Measurements from ENCODE around the gene TM4SF18.

TM4SF18 gene

DNA sequence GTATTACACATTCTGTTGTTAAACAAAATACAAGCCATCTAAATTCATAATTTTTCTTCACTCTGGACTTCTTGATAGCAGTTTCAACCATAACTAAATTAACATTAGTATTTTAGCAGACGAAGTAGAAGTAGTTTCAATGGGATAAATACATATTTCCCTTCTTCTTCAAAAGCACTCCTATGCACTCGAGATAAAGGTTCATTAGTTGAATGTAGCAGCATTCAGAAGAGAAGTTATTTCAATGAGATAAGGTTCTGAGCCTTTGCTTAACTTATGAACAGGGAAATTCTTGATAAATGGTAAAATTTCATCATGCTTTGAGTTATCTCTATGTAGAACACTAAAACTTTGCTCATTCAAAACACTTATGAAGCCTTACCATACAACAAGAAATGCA is 11.8 kb downstream of the TM4SF18 start:
- Histone ChIP-seq H3K4me1 (ENCODE audit: insufficient read depth, insufficient read length) (no peaks in the 10 kb centered on the region), H3K36me3 (ENCODE audit: insufficient read depth, insufficient read length, low read length) (no peaks in the 10 kb centered on the region), H3K9ac (ENCODE audit: insufficient read length, low read depth) (no peak overlapping the region), H3K9me3 (ENCODE audit: insufficient read depth, low read length) (no peaks in the 10 kb centered on the region), H3K27me3 (ENCODE audit: insufficient read depth, insufficient read length) (no peaks in the 10 kb centered on the region), H3K4me3 (ENCODE audit: insufficient read length, low read depth) (no peak overlapping the region)
- DNase-seq (ENCODE audit: low read depth, low spot score) = no peak
- no peak for TF ChIP-seq ZNF274 (IDR thresholded peaks at IDR 0.05; ENCODE audit: low read depth, low read length)
- no peak for TF ChIP-seq YY1 (IDR thresholded peaks at IDR 0.05; ENCODE audit: insufficient read depth, insufficient read length)
- TF ChIP-seq SUZ12 (IDR thresholded peaks at IDR 0.05; ENCODE audit: extremely low read depth, insufficient read depth, insufficient read length) = no peak

GRCh38 chr3:149321136-149321535 is 12.3 kb downstream of the TM4SF18 start:
- Histone ChIP-seq H3K4me1 (ENCODE audit: insufficient read depth, insufficient read length) (no peaks in the 10 kb centered on the region), H3K9me3 (ENCODE audit: insufficient read depth, low read length) (no peaks in the 10 kb centered on the region), H3K27me3 (ENCODE audit: insufficient read depth, insufficient read length) (no peaks in the 10 kb centered on the region), H3K36me3 (ENCODE audit: insufficient read depth, insufficient read length, low read length) (no peaks in the 10 kb centered on the region), H3K4me3 (ENCODE audit: insufficient read length, low read depth) (no peak overlapping the region), H3K9ac (ENCODE audit: insufficient read length, low read depth) (no peak overlapping the region)
- no peak for DNase-seq (ENCODE audit: low read depth, low spot score)
- no peak for TF ChIP-seq ZNF274 (IDR thresholded peaks at IDR 0.05; ENCODE audit: low read depth, low read length)
- no peak for TF ChIP-seq SUZ12 (IDR thresholded peaks at IDR 0.05; ENCODE audit: extremely low read depth, insufficient read depth, insufficient read length)
- no peak for TF ChIP-seq YY1 (IDR thresholded peaks at IDR 0.05; ENCODE audit: insufficient read depth, insufficient read length)

- Histone ChIP-seq H3K9me3 (ENCODE audit: insufficient read depth, low read length) (no peaks in the 10 kb centered on the region), H3K4me1 (ENCODE audit: insufficient read depth, insufficient read length) (no peaks in the 10 kb centered on the region), H3K36me3 (ENCODE audit: insufficient read depth, insufficient read length, low read length) (no peaks in the 10 kb centered on the region), H3K9ac (ENCODE audit: insufficient read length, low read depth) (no peak overlapping the region), H3K4me3 (ENCODE audit: insufficient read length, low read depth) (no peak overlapping the region), H3K27me3 (ENCODE audit: insufficient read depth, insufficient read length) (no peaks in the 10 kb centered on the region)
- DNase-seq (ENCODE audit: low read depth, low spot score) = no peak
- TF ChIP-seq ZNF274 (IDR thresholded peaks at IDR 0.05; ENCODE audit: low read depth, low read length) = no peak
- no peak for TF ChIP-seq YY1 (IDR thresholded peaks at IDR 0.05; ENCODE audit: insufficient read depth, insufficient read length)
- TF ChIP-seq SUZ12 (IDR thresholded peaks at IDR 0.05; ENCODE audit: extremely low read depth, insufficient read depth, insufficient read length) = no peak
Measured at GRCh38 chr3:149319750-149320149, 13.7 kb downstream of the TM4SF18 start.

GRCh38 chr3:149317072-149317471 is 16.4 kb downstream of the TM4SF18 start:
- H3K4me1 ChIP-seq (ENCODE audit: insufficient read depth, insufficient read length) = no peaks in the 10 kb centered on the region
- TF ChIP-seq SUZ12 (IDR thresholded peaks at IDR 0.05; ENCODE audit: extremely low read depth, insufficient read depth, insufficient read length) (no peak), ZNF274 (IDR thresholded peaks at IDR 0.05; ENCODE audit: low read depth, low read length) (no peak), YY1 (IDR thresholded peaks at IDR 0.05; ENCODE audit: insufficient read depth, insufficient read length) (no peak)
- H3K9me3 ChIP-seq (ENCODE audit: insufficient read depth, low read length) = no peaks in the 10 kb centered on the region
- H3K9ac ChIP-seq (ENCODE audit: insufficient read length, low read depth) = no peak overlapping the region
- no peak for DNase-seq (ENCODE audit: low read depth, low spot score)
- H3K27me3 ChIP-seq (ENCODE audit: insufficient read depth, insufficient read length) = no peaks in the 10 kb centered on the region
- no peaks in the 10 kb centered on the region for H3K36me3 ChIP-seq (ENCODE audit: insufficient read depth, insufficient read length, low read length)
- H3K4me3 ChIP-seq (ENCODE audit: insufficient read length, low read depth) = no peak overlapping the region

DNA sequence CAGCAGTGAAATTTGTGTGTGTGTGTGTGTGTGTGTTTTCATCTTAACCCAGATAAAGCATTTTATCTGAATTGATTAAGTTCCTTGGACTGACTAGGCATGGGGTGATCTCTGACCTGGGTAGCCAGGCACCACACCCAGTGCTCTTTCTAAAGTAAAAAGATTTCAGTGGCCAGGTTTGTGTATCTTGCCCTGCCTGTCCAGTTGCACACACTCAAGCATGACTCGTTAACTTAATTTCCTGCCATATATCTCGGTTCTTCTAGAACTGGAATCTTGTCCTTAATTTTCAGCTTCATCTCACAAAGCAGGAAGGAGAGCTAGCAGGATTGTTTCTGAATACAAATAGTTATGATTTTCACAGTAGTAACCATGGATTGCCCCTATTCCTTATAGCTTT is 17.0 kb downstream of the TM4SF18 start:
- H3K9ac ChIP-seq (ENCODE audit: insufficient read length, low read depth) = no peak overlapping the region
- H3K36me3 ChIP-seq (ENCODE audit: insufficient read depth, insufficient read length, low read length) = no peaks in the 10 kb centered on the region
- no peak overlapping the region for H3K4me3 ChIP-seq (ENCODE audit: insufficient read length, low read depth)
- DNase-seq (ENCODE audit: low read depth, low spot score) = no peak
- H3K9me3 ChIP-seq (ENCODE audit: insufficient read depth, low read length) = no peaks in the 10 kb centered on the region
- no peaks in the 10 kb centered on the region for H3K27me3 ChIP-seq (ENCODE audit: insufficient read depth, insufficient read length)
- H3K4me1 ChIP-seq (ENCODE audit: insufficient read depth, insufficient read length) = no peaks in the 10 kb centered on the region
- TF ChIP-seq SUZ12 (IDR thresholded peaks at IDR 0.05; ENCODE audit: extremely low read depth, insufficient read depth, insufficient read length) = no peak
- TF ChIP-seq ZNF274 (IDR thresholded peaks at IDR 0.05; ENCODE audit: low read depth, low read length) = no peak
- TF ChIP-seq YY1 (IDR thresholded peaks at IDR 0.05; ENCODE audit: insufficient read depth, insufficient read length) = no peak

- Histone ChIP-seq H3K4me3 (ENCODE audit: insufficient read length, low read depth) (no peak overlapping the region), H3K9me3 (ENCODE audit: insufficient read depth, low read length) (no peaks in the 10 kb centered on the region), H3K27me3 (ENCODE audit: insufficient read depth, insufficient read length) (no peaks in the 10 kb centered on the region), H3K4me1 (ENCODE audit: insufficient read depth, insufficient read length) (no peaks in the 10 kb centered on the region), H3K36me3 (ENCODE audit: insufficient read depth, insufficient read length, low read length) (no peaks in the 10 kb centered on the region), H3K9ac (ENCODE audit: insufficient read length, low read depth) (no peak overlapping the region)
- DNase-seq (ENCODE audit: low read depth, low spot score) = no peak
- TF ChIP-seq SUZ12 (IDR thresholded peaks at IDR 0.05; ENCODE audit: extremely low read depth, insufficient read depth, insufficient read length) (no peak), YY1 (IDR thresholded peaks at IDR 0.05; ENCODE audit: insufficient read depth, insufficient read length) (no peak)
Measured at GRCh38 chr3:149315694-149316093, 17.7 kb downstream of the TM4SF18 start.

DNA sequence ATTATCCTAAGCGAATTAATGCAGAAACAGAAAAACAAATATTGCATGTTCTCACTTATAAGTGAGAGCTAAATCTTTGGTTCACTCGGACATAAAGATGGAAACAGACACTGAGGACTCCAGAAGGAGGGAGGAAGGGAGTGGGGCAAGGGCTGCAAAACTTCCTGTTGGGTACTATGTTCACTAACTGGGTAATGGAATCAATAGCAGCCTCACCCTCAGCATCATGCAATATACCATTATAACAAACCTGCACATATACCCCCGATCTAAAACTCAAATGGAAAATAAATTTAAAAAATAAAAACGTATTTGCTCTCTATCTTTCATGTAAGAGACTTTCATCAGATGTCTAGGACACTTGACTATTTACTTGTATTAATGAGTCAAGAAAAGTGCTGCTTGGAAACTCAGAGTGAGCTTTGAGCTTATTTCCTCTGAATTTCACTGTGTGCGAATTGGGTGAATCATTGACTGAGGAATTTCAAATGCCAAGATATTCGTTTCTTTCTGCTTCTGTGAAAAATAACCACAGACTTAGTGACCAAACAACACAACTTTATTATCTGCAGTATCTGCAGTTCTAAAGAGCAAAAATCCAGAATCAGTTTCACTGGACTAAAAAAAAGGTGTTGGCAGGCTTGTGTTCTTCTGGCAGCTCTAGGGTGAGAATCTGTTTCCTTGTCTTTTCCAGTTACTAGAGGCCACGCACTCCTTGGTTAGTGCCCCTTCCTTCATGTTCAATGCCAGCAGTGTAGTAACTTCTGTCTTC is 18.4 kb downstream of the TM4SF18 start:
- no peak overlapping the region for H3K9ac ChIP-seq (ENCODE audit: insufficient read length, low read depth)
- no peak for DNase-seq (ENCODE audit: low read depth, low spot score)
- no peaks in the 10 kb centered on the region for H3K4me1 ChIP-seq (ENCODE audit: insufficient read depth, insufficient read length)

More for the DNA sequence above, 18.4 kb downstream of the TM4SF18 start:
- H3K4me3 ChIP-seq (ENCODE audit: insufficient read length, low read depth) = no peak overlapping the region
- TF ChIP-seq YY1 (IDR thresholded peaks at IDR 0.05; ENCODE audit: insufficient read depth, insufficient read length) = no peak
- TF ChIP-seq ZNF274 (IDR thresholded peaks at IDR 0.05; ENCODE audit: low read depth, low read length) = no peak
- TF ChIP-seq SUZ12 (IDR thresholded peaks at IDR 0.05; ENCODE audit: extremely low read depth, insufficient read depth, insufficient read length) = no peak
- H3K9me3 ChIP-seq (ENCODE audit: insufficient read depth, low read length) = peaks cover 3% of the 10 kb centered on the region; the same call in 1 of the 2 replicates
- H3K27me3 ChIP-seq (ENCODE audit: insufficient read depth, insufficient read length) = no peaks in the 10 kb centered on the region
- H3K36me3 ChIP-seq (ENCODE audit: insufficient read depth, insufficient read length, low read length) = no peaks in the 10 kb centered on the region

All from NT2/D1 (cell line).